Upper lobe of left lung (tissue), 4 donors: ENCODE data around the gene C19orf25.

Experiments
- POLR2A ChIP-seq, 4 donors: fragments of 450-650 bp; IDR thresholded peaks; one replicate each; pipeline ENCODE4 v1.5.1; 2016 to 2017; ENCODE audit warnings: antibody characterized with exemption in 4 of 4, mild to moderate bottlenecking in 2 of 4
- POLR2AphosphoS5 ChIP-seq, 2 donors: sonication (generic); formaldehyde crosslinking; IDR thresholded peaks; one replicate each; pipeline ENCODE4 v1.5.1; 2017; ENCODE audit warnings: antibody characterized with exemption in 2 of 2
- TF ChIP-seq, protein P1 (sequence below), 6 experiments: fragments of 450-650 bp in 4 of 6; fragments of 200-600 bp in 2 of 6; sonication (generic) in 2 of 6; IDR thresholded peaks; one replicate each; pipeline ENCODE4 v1.5.1; 2016 to 2019; ENCODE audit warnings: antibody characterized with exemption in 6 of 6

DNA sequence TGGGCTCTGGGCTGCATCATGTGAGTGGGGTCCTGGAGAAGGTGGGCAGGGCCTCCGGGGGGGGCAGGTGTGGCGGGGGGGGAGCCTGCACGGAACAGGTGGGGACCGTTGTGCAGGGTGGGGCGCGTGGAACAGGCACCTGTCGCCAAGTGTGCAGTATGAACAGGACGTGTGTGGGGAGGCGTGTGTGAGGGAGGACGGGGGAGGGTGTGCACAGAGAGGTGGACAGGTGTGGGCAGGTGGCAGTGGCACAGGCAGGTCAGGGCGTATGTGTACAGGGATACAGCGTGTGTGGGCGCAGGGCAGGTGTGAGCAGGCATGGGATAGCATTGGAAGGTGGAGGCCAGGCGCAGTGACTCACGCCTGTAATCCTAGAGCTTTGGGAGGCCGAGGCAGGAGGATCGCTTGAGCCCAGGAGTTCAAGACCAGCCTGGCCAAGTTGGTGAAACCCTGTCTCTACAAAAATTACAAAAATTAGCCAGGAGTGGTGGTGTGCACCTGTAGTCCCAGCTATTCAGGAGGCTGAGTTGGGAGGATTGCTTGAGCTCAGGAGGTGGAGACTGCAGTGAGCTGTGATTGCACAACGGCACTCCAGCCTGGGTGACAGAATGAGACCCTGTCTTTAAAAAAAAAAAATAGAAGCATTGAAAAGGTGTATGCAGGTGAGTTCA, 48.1 kb upstream of the C19orf25 start:
- TF ChIP-seq, protein P1, sequence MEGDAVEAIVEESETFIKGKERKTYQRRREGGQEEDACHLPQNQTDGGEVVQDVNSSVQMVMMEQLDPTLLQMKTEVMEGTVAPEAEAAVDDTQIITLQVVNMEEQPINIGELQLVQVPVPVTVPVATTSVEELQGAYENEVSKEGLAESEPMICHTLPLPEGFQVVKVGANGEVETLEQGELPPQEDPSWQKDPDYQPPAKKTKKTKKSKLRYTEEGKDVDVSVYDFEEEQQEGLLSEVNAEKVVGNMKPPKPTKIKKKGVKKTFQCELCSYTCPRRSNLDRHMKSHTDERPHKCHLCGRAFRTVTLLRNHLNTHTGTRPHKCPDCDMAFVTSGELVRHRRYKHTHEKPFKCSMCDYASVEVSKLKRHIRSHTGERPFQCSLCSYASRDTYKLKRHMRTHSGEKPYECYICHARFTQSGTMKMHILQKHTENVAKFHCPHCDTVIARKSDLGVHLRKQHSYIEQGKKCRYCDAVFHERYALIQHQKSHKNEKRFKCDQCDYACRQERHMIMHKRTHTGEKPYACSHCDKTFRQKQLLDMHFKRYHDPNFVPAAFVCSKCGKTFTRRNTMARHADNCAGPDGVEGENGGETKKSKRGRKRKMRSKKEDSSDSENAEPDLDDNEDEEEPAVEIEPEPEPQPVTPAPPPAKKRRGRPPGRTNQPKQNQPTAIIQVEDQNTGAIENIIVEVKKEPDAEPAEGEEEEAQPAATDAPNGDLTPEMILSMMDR (IDR thresholded peaks at IDR 0.05): no peak
- TF ChIP-seq POLR2A (IDR thresholded peaks at IDR 0.05) (no peak), POLR2AphosphoS5 (IDR thresholded peaks at IDR 0.05) (no peak)
